Measurements from ENCODE around the gene LGALS14. TPM values are rescaled to one million over a fixed set of nuclear protein-coding genes. Genes with fewer than 3 reads are reported as not detected.

The LGALS14 gene
- total RNA-seq, 1 donor from 2014 or later: not detected

DNA sequence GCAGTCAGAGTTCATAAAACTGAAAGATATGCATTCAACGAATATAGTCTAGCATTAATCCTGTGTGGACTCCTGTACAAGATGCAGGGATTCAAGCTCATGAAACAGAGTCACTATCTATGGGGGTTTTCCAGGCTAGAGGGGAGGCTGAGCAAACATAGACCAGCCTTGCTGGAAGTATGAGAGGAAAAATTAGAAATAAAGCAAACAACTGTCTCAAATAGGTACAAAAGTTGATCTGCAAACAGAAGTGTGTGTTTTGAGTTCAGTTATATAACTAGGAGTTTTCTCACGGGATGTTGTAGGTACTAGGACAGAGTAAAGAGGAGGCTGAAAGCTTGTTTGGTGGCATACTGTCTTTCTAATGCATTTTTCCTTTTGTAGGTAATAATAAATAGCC lies 8.5 kb upstream of the LGALS14 start:
- Histone ChIP-seq H3K4me1 (no peaks in the 10 kb centered on the region), H3K27ac (no peak overlapping the region), H3K4me3 (no peak overlapping the region), H3K9me3 (no peaks in the 10 kb centered on the region), H3K36me3 (no peaks in the 10 kb centered on the region), H3K27me3 (no peaks in the 10 kb centered on the region)
- DNase-seq (ENCODE audit: extremely low spot score in 2 of 2): no peak
- intact Hi-C loops (cut with DNase I): no loop called here
- TF ChIP-seq POLR2A (IDR thresholded peaks at IDR 0.05) (no peak), POLR2AphosphoS5 (IDR thresholded peaks at IDR 0.05; ENCODE audit: insufficient read depth in 1 of 2, low read depth in 1 of 2) (no peak)
- TF ChIP-seq, protein P1, sequence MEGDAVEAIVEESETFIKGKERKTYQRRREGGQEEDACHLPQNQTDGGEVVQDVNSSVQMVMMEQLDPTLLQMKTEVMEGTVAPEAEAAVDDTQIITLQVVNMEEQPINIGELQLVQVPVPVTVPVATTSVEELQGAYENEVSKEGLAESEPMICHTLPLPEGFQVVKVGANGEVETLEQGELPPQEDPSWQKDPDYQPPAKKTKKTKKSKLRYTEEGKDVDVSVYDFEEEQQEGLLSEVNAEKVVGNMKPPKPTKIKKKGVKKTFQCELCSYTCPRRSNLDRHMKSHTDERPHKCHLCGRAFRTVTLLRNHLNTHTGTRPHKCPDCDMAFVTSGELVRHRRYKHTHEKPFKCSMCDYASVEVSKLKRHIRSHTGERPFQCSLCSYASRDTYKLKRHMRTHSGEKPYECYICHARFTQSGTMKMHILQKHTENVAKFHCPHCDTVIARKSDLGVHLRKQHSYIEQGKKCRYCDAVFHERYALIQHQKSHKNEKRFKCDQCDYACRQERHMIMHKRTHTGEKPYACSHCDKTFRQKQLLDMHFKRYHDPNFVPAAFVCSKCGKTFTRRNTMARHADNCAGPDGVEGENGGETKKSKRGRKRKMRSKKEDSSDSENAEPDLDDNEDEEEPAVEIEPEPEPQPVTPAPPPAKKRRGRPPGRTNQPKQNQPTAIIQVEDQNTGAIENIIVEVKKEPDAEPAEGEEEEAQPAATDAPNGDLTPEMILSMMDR (IDR thresholded peaks at IDR 0.05): no peak

DNA sequence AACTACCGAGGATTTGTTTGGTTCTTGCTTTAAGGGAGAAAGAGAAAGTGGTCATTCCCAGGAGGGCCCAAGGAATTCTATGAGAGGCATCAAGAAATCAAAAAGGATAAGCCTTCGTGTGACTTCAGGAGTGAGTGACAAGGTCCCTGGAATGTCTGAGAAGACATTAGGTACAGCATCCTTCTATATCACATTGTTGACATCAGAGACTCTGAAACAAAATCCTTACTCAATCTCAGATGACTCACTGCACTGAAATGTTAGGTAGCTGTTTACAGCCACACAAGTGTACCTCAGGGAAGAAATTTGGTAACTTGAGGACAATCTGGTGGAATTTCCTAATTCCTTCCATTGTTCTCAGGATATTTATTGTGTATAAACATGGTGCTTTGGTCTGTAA lies 7.9 kb upstream of the LGALS14 start:
- Histone ChIP-seq H3K27me3 (no peaks in the 10 kb centered on the region), H3K27ac (no peak overlapping the region), H3K36me3 (no peaks in the 10 kb centered on the region), H3K9me3 (no peaks in the 10 kb centered on the region), H3K4me1 (no peaks in the 10 kb centered on the region), H3K4me3 (no peak overlapping the region)
- intact Hi-C loops (cut with DNase I): no loop called here
- TF ChIP-seq, protein P1 (IDR thresholded peaks at IDR 0.05): no peak
- TF ChIP-seq POLR2A (IDR thresholded peaks at IDR 0.05): no peak
- no peak for TF ChIP-seq POLR2AphosphoS5 (IDR thresholded peaks at IDR 0.05; ENCODE audit: insufficient read depth in 1 of 2, low read depth in 1 of 2)
- DNase-seq (ENCODE audit: extremely low spot score in 2 of 2): no peak

DNA sequence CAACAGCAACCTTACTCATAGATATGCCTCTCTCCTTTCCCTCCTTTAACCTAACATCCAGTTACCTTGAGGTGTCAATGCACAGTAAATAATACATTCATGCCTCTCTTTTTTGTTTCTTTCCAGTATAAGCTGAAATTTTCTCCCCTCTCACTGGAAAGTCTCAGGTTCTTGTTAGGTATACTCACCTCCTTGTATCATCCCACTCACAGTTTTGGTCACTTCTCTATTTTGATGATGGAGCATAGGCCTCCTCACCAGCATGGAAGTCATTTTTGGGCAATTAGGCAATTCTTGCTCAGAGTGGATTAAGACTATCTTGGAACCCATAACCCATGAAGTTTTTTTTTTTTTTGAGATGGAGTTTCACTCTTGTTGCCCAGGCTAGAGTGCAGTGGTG lies 5.7 kb upstream of the LGALS14 start:
- no peaks in the 10 kb centered on the region for H3K27me3 ChIP-seq
- H3K4me1 ChIP-seq: no peaks in the 10 kb centered on the region
- DNase-seq (ENCODE audit: extremely low spot score in 2 of 2): no peak
- H3K9me3 ChIP-seq: no peaks in the 10 kb centered on the region
- H3K36me3 ChIP-seq: no peaks in the 10 kb centered on the region
- intact Hi-C loops (cut with DNase I): no loop called here
- no peak overlapping the region for H3K4me3 ChIP-seq
- TF ChIP-seq POLR2AphosphoS5 (IDR thresholded peaks at IDR 0.05; ENCODE audit: insufficient read depth in 1 of 2, low read depth in 1 of 2): no peak
- TF ChIP-seq, protein P1 (IDR thresholded peaks at IDR 0.05): no peak
- no peak for TF ChIP-seq POLR2A (IDR thresholded peaks at IDR 0.05)
- no peak overlapping the region for H3K27ac ChIP-seq

DNA sequence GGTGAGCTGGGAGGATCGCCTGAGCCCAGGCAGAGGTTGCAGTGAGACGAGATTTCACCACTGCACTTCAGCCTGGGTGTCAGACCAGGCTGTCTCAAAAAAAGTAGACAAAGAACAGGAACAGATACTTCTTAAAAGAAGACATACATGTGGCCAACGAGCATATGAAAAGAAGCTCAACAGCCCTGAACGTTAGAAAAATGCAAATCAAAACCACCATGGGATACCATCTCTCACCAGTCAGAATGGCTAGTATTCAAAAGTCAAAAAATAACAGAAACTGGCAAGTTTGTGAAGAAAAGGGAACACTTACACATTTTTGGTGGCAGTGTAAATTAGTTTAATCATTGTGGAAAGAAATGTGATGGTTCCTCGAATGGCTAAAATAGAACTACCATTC lies 3.0 kb upstream of the LGALS14 start:
- H3K27ac ChIP-seq: no peak overlapping the region
- intact Hi-C loops (cut with DNase I): no loop called here
- DNase-seq (ENCODE audit: extremely low spot score in 2 of 2): no peak
- no peak overlapping the region for H3K4me3 ChIP-seq
- H3K4me1 ChIP-seq: no peaks in the 10 kb centered on the region
- H3K36me3 ChIP-seq: no peaks in the 10 kb centered on the region
- no peaks in the 10 kb centered on the region for H3K27me3 ChIP-seq
- no peaks in the 10 kb centered on the region for H3K9me3 ChIP-seq
- no peak for TF ChIP-seq POLR2AphosphoS5 (IDR thresholded peaks at IDR 0.05; ENCODE audit: insufficient read depth in 1 of 2, low read depth in 1 of 2)
- no peak for TF ChIP-seq POLR2A (IDR thresholded peaks at IDR 0.05)
- TF ChIP-seq, protein P1 (IDR thresholded peaks at IDR 0.05): no peak

DNA sequence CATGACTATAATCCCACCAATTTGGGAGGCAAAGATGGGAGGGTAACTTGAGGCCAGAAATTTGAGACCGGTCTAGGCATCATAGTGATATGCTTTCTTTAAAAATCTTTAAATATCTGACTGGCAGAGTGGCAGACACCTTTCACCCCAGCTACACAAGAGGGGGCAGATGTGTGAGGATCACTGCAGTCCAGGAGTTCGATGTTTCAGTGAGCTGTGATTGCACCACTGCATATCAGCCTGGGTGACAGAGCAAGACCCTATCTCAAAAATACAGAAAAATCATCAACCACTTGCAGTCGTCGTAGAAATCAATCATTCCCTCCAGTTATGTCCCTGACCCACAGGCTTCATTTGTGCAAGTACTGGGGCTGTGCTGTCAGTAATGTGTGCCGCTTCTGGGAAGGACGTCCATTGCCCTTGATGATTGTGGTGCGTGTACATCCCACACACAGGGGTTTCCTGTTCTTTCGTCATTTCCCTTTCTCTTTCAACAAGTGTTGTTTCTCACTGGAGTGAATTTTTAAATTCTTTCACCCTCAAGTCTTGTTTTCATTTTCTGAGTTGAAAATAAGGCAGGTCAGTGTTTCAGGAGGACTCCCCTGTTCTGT lies 1.4 kb downstream of the LGALS14 start:
- DNase-seq (ENCODE audit: extremely low spot score in 2 of 2): no peak
- intact Hi-C loops (cut with DNase I): no loop called here
- Histone ChIP-seq H3K27ac (no peak overlapping the region), H3K4me1 (no peaks in the 10 kb centered on the region), H3K4me3 (no peak overlapping the region), H3K27me3 (no peaks in the 10 kb centered on the region), H3K9me3 (no peaks in the 10 kb centered on the region), H3K36me3 (no peaks in the 10 kb centered on the region)
- TF ChIP-seq, protein P1 (IDR thresholded peaks at IDR 0.05): no peak
